ENCODE data around the gene RAB11FIP2.

RAB11FIP2 gene

GRCh38 chr10:118052816-118053215, 6.1 kb upstream of the RAB11FIP2 start:
- Histone ChIP-seq H3K9me3 (ENCODE audit: control insufficient read depth, low read length) (no peaks in the 10 kb centered on the region), H3K4me3 (ENCODE audit: extremely low read depth, insufficient read depth, low read length, poor library complexity, severe bottlenecking) (no peak overlapping the region), H3K4me1 (ENCODE audit: control insufficient read depth, insufficient read depth, low read length, poor library complexity, severe bottlenecking) (no peaks in the 10 kb centered on the region), H3K27ac (ENCODE audit: low read depth, low read length, severe bottlenecking) (no peak overlapping the region), H3K36me3 (ENCODE audit: control insufficient read depth, insufficient read depth, low read length) (no peaks in the 10 kb centered on the region)
- WGBS, 2 experiments (ENCODE audit: insufficient coverage in 2 of 2) = 60 to 64% methylated on average over 1 of the region's 2 CpGs

- no peak overlapping the region for H3K27ac ChIP-seq (ENCODE audit: low read depth, low read length, severe bottlenecking)
- WGBS, 2 experiments (ENCODE audit: insufficient coverage in 2 of 2) = 93 to 100% methylated on average over 2 of the region's 5 CpGs
- no peak overlapping the region for H3K4me3 ChIP-seq (ENCODE audit: extremely low read depth, insufficient read depth, low read length, poor library complexity, severe bottlenecking)
Measured at GRCh38 chr10:118047880-118048279, 1.1 kb upstream of the RAB11FIP2 start.

GRCh38 chr10:118047157-118047719, 497 bp upstream of the RAB11FIP2 start:
- Histone ChIP-seq H3K9me3 (ENCODE audit: control insufficient read depth, low read length) (no peaks in the 10 kb centered on the region), H3K4me3 (ENCODE audit: extremely low read depth, insufficient read depth, low read length, poor library complexity, severe bottlenecking) (peak overlapping the region; percentile 66), H3K36me3 (ENCODE audit: control insufficient read depth, insufficient read depth, low read length) (no peaks in the 10 kb centered on the region), H3K4me1 (ENCODE audit: control insufficient read depth, insufficient read depth, low read length, poor library complexity, severe bottlenecking) (no peaks in the 10 kb centered on the region), H3K27ac (ENCODE audit: low read depth, low read length, severe bottlenecking) (peak overlapping the region; percentile 94)
- 74 to 76% methylated on average over 15 to 16 of the region's 22 CpGs for WGBS, 2 experiments (ENCODE audit: insufficient coverage in 2 of 2)

More at GRCh38 chr10:118047880-118048279, 1.1 kb upstream of the RAB11FIP2 start:
- Histone ChIP-seq H3K36me3 (ENCODE audit: control insufficient read depth, insufficient read depth, low read length) (no peaks in the 10 kb centered on the region), H3K9me3 (ENCODE audit: control insufficient read depth, low read length) (no peaks in the 10 kb centered on the region), H3K4me1 (ENCODE audit: control insufficient read depth, insufficient read depth, low read length, poor library complexity, severe bottlenecking) (no peaks in the 10 kb centered on the region)

GRCh38 chr10:118045837-118046394, 825 bp downstream of the RAB11FIP2 start:
- no peaks in the 10 kb centered on the region for H3K9me3 ChIP-seq (ENCODE audit: control insufficient read depth, low read length)
- peak overlapping the region; percentile 66 for H3K4me3 ChIP-seq (ENCODE audit: extremely low read depth, insufficient read depth, low read length, poor library complexity, severe bottlenecking)
- WGBS, 2 experiments (ENCODE audit: insufficient coverage in 2 of 2) = 0 to 1% methylated on average over 11 to 12 of the region's 14 CpGs
- no peaks in the 10 kb centered on the region for H3K36me3 ChIP-seq (ENCODE audit: control insufficient read depth, insufficient read depth, low read length)
- H3K27ac ChIP-seq (ENCODE audit: low read depth, low read length, severe bottlenecking) = peak overlapping the region; percentile 94
- H3K4me1 ChIP-seq (ENCODE audit: control insufficient read depth, insufficient read depth, low read length, poor library complexity, severe bottlenecking) = no peaks in the 10 kb centered on the region

- Histone ChIP-seq H3K9me3 (ENCODE audit: control insufficient read depth, low read length) (no peaks in the 10 kb centered on the region), H3K27ac (ENCODE audit: low read depth, low read length, severe bottlenecking) (no peak overlapping the region)
- WGBS, 2 experiments (ENCODE audit: insufficient coverage in 2 of 2) = 84% methylated on average over 2 of the region's 8 CpGs; no CpG with 5 or more reads in 1 of the 2 experiments
Measured at GRCh38 chr10:118045158-118045836, 1.4 kb downstream of the RAB11FIP2 start.

GRCh38 chr10:118042827-118043242, 3.9 kb downstream of the RAB11FIP2 start:
- H3K27ac ChIP-seq (ENCODE audit: low read depth, low read length, severe bottlenecking) = no peak overlapping the region
- WGBS, 2 experiments (ENCODE audit: insufficient coverage in 2 of 2) = 88% methylated on average over 1 of the region's 2 CpGs
- no peaks in the 10 kb centered on the region for H3K9me3 ChIP-seq (ENCODE audit: control insufficient read depth, low read length)
- no peaks in the 10 kb centered on the region for H3K4me1 ChIP-seq (ENCODE audit: control insufficient read depth, insufficient read depth, low read length, poor library complexity, severe bottlenecking)
- no peaks in the 10 kb centered on the region for H3K36me3 ChIP-seq (ENCODE audit: control insufficient read depth, insufficient read depth, low read length)
- no peak overlapping the region for H3K4me3 ChIP-seq (ENCODE audit: extremely low read depth, insufficient read depth, low read length, poor library complexity, severe bottlenecking)

More at GRCh38 chr10:118045158-118045836, 1.4 kb downstream of the RAB11FIP2 start:
- Histone ChIP-seq H3K36me3 (ENCODE audit: control insufficient read depth, insufficient read depth, low read length) (no peaks in the 10 kb centered on the region), H3K4me1 (ENCODE audit: control insufficient read depth, insufficient read depth, low read length, poor library complexity, severe bottlenecking) (no peaks in the 10 kb centered on the region), H3K4me3 (ENCODE audit: extremely low read depth, insufficient read depth, low read length, poor library complexity, severe bottlenecking) (peak overlapping the region; percentile 66)

- Histone ChIP-seq H3K4me3 (ENCODE audit: extremely low read depth, insufficient read depth, low read length, poor library complexity, severe bottlenecking) (no peak overlapping the region), H3K36me3 (ENCODE audit: control insufficient read depth, insufficient read depth, low read length) (no peaks in the 10 kb centered on the region), H3K4me1 (ENCODE audit: control insufficient read depth, insufficient read depth, low read length, poor library complexity, severe bottlenecking) (no peaks in the 10 kb centered on the region), H3K9me3 (ENCODE audit: control insufficient read depth, low read length) (no peaks in the 10 kb centered on the region), H3K27ac (ENCODE audit: low read depth, low read length, severe bottlenecking) (no peak overlapping the region)
Measured at GRCh38 chr10:118042336-118042735, 4.4 kb downstream of the RAB11FIP2 start.

GRCh38 chr10:118041316-118041715, 5.4 kb downstream of the RAB11FIP2 start:
- Histone ChIP-seq H3K4me1 (ENCODE audit: control insufficient read depth, insufficient read depth, low read length, poor library complexity, severe bottlenecking) (no peaks in the 10 kb centered on the region), H3K27ac (ENCODE audit: low read depth, low read length, severe bottlenecking) (no peak overlapping the region)
- WGBS, 2 experiments (ENCODE audit: insufficient coverage in 2 of 2) = no CpG with 5 or more reads among the region's 2 CpGs

GRCh38 chr10:118036281-118036875, 10.4 kb downstream of the RAB11FIP2 start:
- Histone ChIP-seq H3K4me3 (ENCODE audit: extremely low read depth, insufficient read depth, low read length, poor library complexity, severe bottlenecking) (no peak overlapping the region), H3K4me1 (ENCODE audit: control insufficient read depth, insufficient read depth, low read length, poor library complexity, severe bottlenecking) (peaks cover 10% of the 10 kb centered on the region), H3K27ac (ENCODE audit: low read depth, low read length, severe bottlenecking) (no peak overlapping the region), H3K36me3 (ENCODE audit: control insufficient read depth, insufficient read depth, low read length) (no peaks in the 10 kb centered on the region), H3K9me3 (ENCODE audit: control insufficient read depth, low read length) (no peaks in the 10 kb centered on the region)
- WGBS, 2 experiments (ENCODE audit: insufficient coverage in 2 of 2) = 95 to 100% methylated on average over 1 to 3 of the region's 4 CpGs

More at GRCh38 chr10:118041316-118041715, 5.4 kb downstream of the RAB11FIP2 start:
- no peaks in the 10 kb centered on the region for H3K36me3 ChIP-seq (ENCODE audit: control insufficient read depth, insufficient read depth, low read length)
- no peak overlapping the region for H3K4me3 ChIP-seq (ENCODE audit: extremely low read depth, insufficient read depth, low read length, poor library complexity, severe bottlenecking)
- no peaks in the 10 kb centered on the region for H3K9me3 ChIP-seq (ENCODE audit: control insufficient read depth, low read length)

GRCh38 chr10:118035354-118036005, 11.3 kb downstream of the RAB11FIP2 start:
- 94 to 97% methylated on average over 2 to 3 of the region's 7 CpGs for WGBS, 2 experiments (ENCODE audit: insufficient coverage in 2 of 2)
- Histone ChIP-seq H3K4me1 (ENCODE audit: control insufficient read depth, insufficient read depth, low read length, poor library complexity, severe bottlenecking) (peaks cover 10% of the 10 kb centered on the region), H3K36me3 (ENCODE audit: control insufficient read depth, insufficient read depth, low read length) (no peaks in the 10 kb centered on the region), H3K9me3 (ENCODE audit: control insufficient read depth, low read length) (no peaks in the 10 kb centered on the region), H3K4me3 (ENCODE audit: extremely low read depth, insufficient read depth, low read length, poor library complexity, severe bottlenecking) (no peak overlapping the region), H3K27ac (ENCODE audit: low read depth, low read length, severe bottlenecking) (no peak overlapping the region)
